H1 (cell line): ENCODE data around the gene PKP1.
A peak's percentile ranks its signal among the peaks of the same experiment; 100 is the strongest.

Experiments used
- EP300 ChIP-seq, 2 experiments: IDR thresholded peaks; 1 replicate in 1 of 2; 2 replicates in 1 of 2; pipeline ENCODE4 v1.6.1; 2011 to 2012; ENCODE audit warnings: low read depth in 2 of 2, low read length in 2 of 2, mild to moderate bottlenecking in 2 of 2, borderline replicate concordance in 1 of 2, inconsistent platforms in 1 of 2, moderate library complexity in 1 of 2
- HDAC2 ChIP-seq, 2 experiments: fragments of 300-600 bp in 1 of 2; sonication (generic) in 1 of 2; IDR thresholded peaks; 2 replicates each; pipeline ENCODE4 v1.6.1; 2011 to 2012; ENCODE audit warnings: low read depth in 2 of 2, low read length in 2 of 2, mild to moderate bottlenecking in 2 of 2, moderate library complexity in 2 of 2, borderline replicate concordance in 1 of 2, inconsistent platforms in 1 of 2
- HDAC6 ChIP-seq: IDR thresholded peaks from one replicate; pipeline ENCODE4 v1.7.1; 2012; ENCODE audit warnings: low read depth, mild to moderate bottlenecking, inconsistent platforms, low read length, moderate library complexity
- POLR2A ChIP-seq, 2 experiments: IDR thresholded peaks; 1 replicate in 1 of 2; 2 replicates in 1 of 2; pipeline ENCODE4 v1.6.1; 2011; ENCODE audit warnings: low read depth in 2 of 2, low read length in 2 of 2, mild to moderate bottlenecking in 2 of 2; ENCODE audit errors: control extremely low read depth in 1 of 2
- POLR2AphosphoS5 ChIP-seq: IDR thresholded peaks from 2 replicates; pipeline ENCODE4 v1.6.1; 2011; ENCODE audit warnings: low read depth, low read length
- TAF7 ChIP-seq: optimal IDR thresholded peaks from 2 replicates; pipeline ENCODE3; 2011; ENCODE audit warnings: low read depth, mild to moderate bottlenecking, inconsistent platforms, low read length, moderate library complexity, borderline replicate concordance
- YY1 ChIP-seq: IDR thresholded peaks from 2 replicates; pipeline ENCODE4 v1.6.1; 2011; ENCODE audit warnings: low read depth, mild to moderate bottlenecking, low read length

- TF ChIP-seq TAF7 (no peak), YY1 (peak; percentile 62), HDAC2 (IDR thresholded peaks at IDR 0.05; ENCODE audit: borderline replicate concordance in 1 of 2, low read depth in 2 of 2, low read length in 2 of 2) (no peak), HDAC6 (no peak), EP300 (IDR thresholded peaks at IDR 0.05; ENCODE audit: borderline replicate concordance in 1 of 2, low read depth in 2 of 2, low read length in 2 of 2) (no peak), POLR2AphosphoS5 (no peak), POLR2A (IDR thresholded peaks at IDR 0.05; ENCODE audit: control extremely low read depth in 1 of 2, low read depth in 2 of 2, low read length in 2 of 2) (no peak)
Observed at GRCh38 chr1:201375169-201375568, 91.9 kb downstream of the PKP1 start.
